ENCODE results near the gene BATF. TPM values are rescaled to one million over a fixed set of nuclear protein-coding genes. Genes with fewer than 3 reads are reported as not detected.
A peak's percentile ranks its signal among the peaks of the same experiment; 100 is the strongest.

Gene BATF
- polyA plus RNA-seq, 1 donor from 2014 or later, result not detected

DNA sequence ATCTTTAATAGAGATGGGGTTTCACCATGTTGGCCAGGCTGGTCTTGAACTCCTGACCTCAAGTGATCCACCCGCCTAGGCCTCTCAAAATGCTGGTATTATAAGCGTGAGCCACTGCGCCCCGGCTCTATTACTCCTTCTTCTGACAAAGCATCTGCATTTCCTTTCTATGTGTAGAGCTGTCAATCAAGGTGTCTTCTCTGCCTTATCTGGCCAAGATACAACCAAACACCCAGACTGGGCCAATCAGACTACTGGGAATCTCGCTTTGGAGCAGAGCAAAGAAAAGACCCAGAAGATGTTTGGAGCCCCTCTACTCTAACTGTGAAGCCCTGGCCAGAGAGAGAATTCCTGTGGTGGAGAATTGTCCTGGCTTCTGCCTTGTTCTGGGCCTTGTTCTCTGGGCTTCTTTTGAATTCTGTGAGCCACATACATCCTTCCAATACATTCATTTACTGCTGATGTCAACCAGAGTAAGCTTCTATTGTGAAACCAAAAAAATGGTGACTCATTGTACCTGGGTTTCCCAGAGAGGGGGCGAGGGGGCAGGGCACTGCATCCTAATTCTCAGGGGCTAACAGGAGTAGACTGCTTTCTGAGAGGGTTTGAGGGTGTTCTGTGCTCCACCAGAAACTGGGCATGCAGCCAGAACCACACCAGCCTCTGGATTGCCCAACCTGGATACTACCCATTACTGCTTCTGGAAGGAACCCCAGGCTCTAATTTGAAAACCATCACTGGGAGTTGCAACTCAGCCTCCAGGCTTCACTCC is 37.4 kb downstream of the BATF start:
- no peak overlapping the region for H3K9ac ChIP-seq (ENCODE audit: low read length)
- no peaks in the 10 kb centered on the region for H3K27me3 ChIP-seq (ENCODE audit: insufficient read depth, low read depth, low read length)
- H3K4me3 ChIP-seq (ENCODE audit: low read length), result no peak overlapping the region
- H3K36me3 ChIP-seq (ENCODE audit: insufficient read depth, low read length), result no peaks in the 10 kb centered on the region
- TF ChIP-seq CTCF (IDR thresholded peaks at IDR 0.05; ENCODE audit: poor library complexity, severe bottlenecking), result no peak
- H3K9me3 ChIP-seq (ENCODE audit: low read length), result no peaks in the 10 kb centered on the region
- H3K27ac ChIP-seq (ENCODE audit: low read length), result no peak overlapping the region
- no peaks in the 10 kb centered on the region for H3K9me2 ChIP-seq (ENCODE audit: insufficient read depth, low read length)
- H3F3A ChIP-seq (ENCODE audit: insufficient read depth, low read length, poor library complexity, severe bottlenecking), result no peaks in the 10 kb centered on the region
- H4K20me1 ChIP-seq (ENCODE audit: insufficient read depth), result no peaks in the 10 kb centered on the region
- no peak overlapping the region for H3K4me2 ChIP-seq (ENCODE audit: low read length)
- H2AFZ ChIP-seq (ENCODE audit: low read depth, low read length), result no peak overlapping the region
- H3K79me2 ChIP-seq (replicated peaks; ENCODE audit: insufficient read depth, low read length), result no peaks in the 10 kb centered on the region

- H3K9me3 ChIP-seq (ENCODE audit: low read length), result no peaks in the 10 kb centered on the region
- H4K20me1 ChIP-seq (ENCODE audit: insufficient read depth), result no peaks in the 10 kb centered on the region
- no peak overlapping the region for H2AFZ ChIP-seq (ENCODE audit: low read depth, low read length)
- no peak overlapping the region for H3K4me3 ChIP-seq (ENCODE audit: low read length)
- no peaks in the 10 kb centered on the region for H3K27me3 ChIP-seq (ENCODE audit: insufficient read depth, low read depth, low read length)
- H3K9ac ChIP-seq (ENCODE audit: low read length), result no peak overlapping the region
- no peaks in the 10 kb centered on the region for H3K36me3 ChIP-seq (ENCODE audit: insufficient read depth, low read length)
- no peaks in the 10 kb centered on the region for H3K9me2 ChIP-seq (ENCODE audit: insufficient read depth, low read length)
- H3K4me2 ChIP-seq (ENCODE audit: low read length), result no peak overlapping the region
- no peaks in the 10 kb centered on the region for H3K79me2 ChIP-seq (replicated peaks; ENCODE audit: insufficient read depth, low read length)
- TF ChIP-seq EZH2 (IDR thresholded peaks at IDR 0.05; ENCODE audit: borderline replicate concordance, insufficient read depth, low read length, poor library complexity, severe bottlenecking) (no peak), RAD21 (conservative IDR thresholded peaks at IDR 0.05) (peak; percentile 70), CTCF (IDR thresholded peaks at IDR 0.05; ENCODE audit: poor library complexity, severe bottlenecking) (peak; percentile 75), MXI1 (conservative IDR thresholded peaks at IDR 0.05; ENCODE audit: poor library complexity, severe bottlenecking) (no peak), POLR2AphosphoS5 (IDR thresholded peaks at IDR 0.05) (no peak), EP300 (conservative IDR thresholded peaks at IDR 0.05; ENCODE audit: poor library complexity, severe bottlenecking) (no peak), SMC3 (conservative IDR thresholded peaks at IDR 0.05; ENCODE audit: poor library complexity) (peak; percentile 68)
- TF ChIP-seq, protein P1, sequence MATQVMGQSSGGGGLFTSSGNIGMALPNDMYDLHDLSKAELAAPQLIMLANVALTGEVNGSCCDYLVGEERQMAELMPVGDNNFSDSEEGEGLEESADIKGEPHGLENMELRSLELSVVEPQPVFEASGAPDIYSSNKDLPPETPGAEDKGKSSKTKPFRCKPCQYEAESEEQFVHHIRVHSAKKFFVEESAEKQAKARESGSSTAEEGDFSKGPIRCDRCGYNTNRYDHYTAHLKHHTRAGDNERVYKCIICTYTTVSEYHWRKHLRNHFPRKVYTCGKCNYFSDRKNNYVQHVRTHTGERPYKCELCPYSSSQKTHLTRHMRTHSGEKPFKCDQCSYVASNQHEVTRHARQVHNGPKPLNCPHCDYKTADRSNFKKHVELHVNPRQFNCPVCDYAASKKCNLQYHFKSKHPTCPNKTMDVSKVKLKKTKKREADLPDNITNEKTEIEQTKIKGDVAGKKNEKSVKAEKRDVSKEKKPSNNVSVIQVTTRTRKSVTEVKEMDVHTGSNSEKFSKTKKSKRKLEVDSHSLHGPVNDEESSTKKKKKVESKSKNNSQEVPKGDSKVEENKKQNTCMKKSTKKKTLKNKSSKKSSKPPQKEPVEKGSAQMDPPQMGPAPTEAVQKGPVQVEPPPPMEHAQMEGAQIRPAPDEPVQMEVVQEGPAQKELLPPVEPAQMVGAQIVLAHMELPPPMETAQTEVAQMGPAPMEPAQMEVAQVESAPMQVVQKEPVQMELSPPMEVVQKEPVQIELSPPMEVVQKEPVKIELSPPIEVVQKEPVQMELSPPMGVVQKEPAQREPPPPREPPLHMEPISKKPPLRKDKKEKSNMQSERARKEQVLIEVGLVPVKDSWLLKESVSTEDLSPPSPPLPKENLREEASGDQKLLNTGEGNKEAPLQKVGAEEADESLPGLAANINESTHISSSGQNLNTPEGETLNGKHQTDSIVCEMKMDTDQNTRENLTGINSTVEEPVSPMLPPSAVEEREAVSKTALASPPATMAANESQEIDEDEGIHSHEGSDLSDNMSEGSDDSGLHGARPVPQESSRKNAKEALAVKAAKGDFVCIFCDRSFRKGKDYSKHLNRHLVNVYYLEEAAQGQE (IDR thresholded peaks at IDR 0.05; ENCODE audit: borderline replicate concordance), result no peak
- H3K27ac ChIP-seq (ENCODE audit: low read length), result no peak overlapping the region
- no peaks in the 10 kb centered on the region for H3F3A ChIP-seq (ENCODE audit: insufficient read depth, low read length, poor library complexity, severe bottlenecking)
These were observed 38.8 kb downstream of the BATF start for GRCh38 chr14:75561013-75561432.
